Measurements from ENCODE around the gene GARIN5B.

Gene GARIN5B

DNA sequence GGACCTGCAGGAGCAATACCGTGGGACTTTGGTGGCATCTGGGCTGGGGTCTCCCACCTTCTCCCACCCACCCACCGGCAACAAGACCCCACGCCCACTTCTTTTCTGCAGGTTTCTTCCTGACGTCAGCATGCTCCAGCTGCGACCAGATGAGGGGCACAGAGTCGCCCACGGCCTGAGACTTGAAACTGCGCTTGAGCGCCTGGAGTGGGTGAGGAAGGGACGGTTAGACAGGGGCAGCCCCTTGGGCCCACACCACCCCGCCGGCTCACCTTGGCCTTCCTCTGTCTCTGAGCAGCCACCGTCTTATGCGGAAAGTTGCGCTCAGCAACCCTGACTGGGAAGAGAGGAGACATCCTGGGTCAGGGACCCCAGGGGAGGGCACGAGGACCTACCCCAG, 2.2 kb downstream of the GARIN5B start:
- no peak for TF ChIP-seq CTCF (IDR thresholded peaks at IDR 0.05)

GRCh38 chr19:55358943-55359908, 3.8 kb downstream of the GARIN5B start:
- TF ChIP-seq CTCF (IDR thresholded peaks at IDR 0.05): no peak

GRCh38 chr19:55358493-55358892, 4.6 kb downstream of the GARIN5B start:
- no peak for TF ChIP-seq CTCF (IDR thresholded peaks at IDR 0.05)

DNA sequence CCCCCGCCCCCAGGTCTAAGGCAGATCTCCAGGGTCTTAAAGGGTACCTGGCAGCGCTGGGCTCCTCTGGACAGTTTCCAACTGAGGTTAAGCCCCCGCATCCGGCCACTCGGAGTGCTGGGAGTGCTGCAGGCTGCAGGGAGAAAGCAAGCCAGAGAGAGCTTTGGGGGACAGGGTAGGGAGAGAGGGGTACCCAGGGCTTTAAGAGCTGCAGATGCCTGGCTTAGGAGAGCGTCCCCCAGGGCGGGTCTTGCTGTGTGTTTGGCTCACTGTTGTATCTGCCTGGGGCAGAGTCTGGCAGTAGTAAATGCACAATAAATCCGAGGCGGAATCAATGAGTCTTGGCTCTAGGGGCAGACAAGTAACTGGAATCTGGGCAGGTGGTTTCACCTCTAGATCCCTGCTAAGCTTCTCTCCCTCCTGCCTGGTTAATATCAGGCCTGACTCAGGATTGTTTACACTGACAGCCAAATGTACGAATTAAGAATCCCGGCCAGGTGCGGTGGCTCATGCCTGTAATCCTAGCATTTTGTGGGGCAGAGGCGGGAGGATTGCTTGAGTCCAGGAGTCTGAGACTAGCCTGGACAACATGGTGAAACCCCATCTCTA, 7.7 kb downstream of the GARIN5B start:
- no peak for TF ChIP-seq CTCF (IDR thresholded peaks at IDR 0.05)

DNA sequence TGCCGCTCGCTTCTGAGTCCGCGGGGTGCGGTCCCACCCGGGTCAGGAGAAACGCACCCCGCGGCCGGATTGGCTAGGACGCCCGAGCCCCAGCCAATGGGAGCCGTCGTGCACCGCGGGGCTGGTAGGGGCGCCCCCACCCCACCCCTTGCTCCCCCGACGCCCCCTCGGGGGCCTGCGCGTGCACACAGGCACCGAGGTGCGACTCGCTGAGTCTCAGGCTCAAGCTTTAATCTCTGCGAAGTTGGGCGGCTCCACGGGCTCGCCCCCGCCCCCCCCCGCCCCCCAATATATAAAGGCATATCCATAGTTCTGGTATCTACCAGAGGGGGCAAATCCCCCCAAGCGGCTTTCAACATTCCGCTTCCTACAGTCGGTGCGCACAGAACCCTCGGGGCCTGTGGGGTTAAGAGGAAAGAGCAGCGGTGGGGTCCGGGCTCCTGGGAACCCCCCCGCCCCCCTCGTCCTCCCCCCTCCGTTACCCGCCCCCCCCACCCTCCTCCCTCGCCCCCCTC, 8.3 kb downstream of the GARIN5B start, which contains the start of gene COX6B2:
Gene COX6B2 (minus strand): TSS at position 22 of the 515 bp plus-strand sequence. CDS start 198 bp downstream, outside the sequence.
- TF ChIP-seq CTCF (IDR thresholded peaks at IDR 0.05): no peak

GRCh38 chr19:55353803-55354697, 9.0 kb downstream of the GARIN5B start:
- no peak for TF ChIP-seq CTCF (IDR thresholded peaks at IDR 0.05)

- no peak for TF ChIP-seq CTCF (IDR thresholded peaks at IDR 0.05)
Observed at GRCh38 chr19:55353356-55353802, 9.7 kb downstream of the GARIN5B start.
